ENCODE measurements around the gene IDE. TPM values are rescaled to one million over a fixed set of nuclear protein-coding genes. Genes with fewer than 3 reads are reported as not detected.
A peak's percentile ranks its signal among the peaks of the same experiment; 100 is the strongest.

The IDE gene
- 50.5 and 136 TPM in 2 replicates for total RNA-seq (2011; cell fraction: chromatin; rRNA removed; ENCODE audit: low replicate concordance)
- total RNA-seq (2011; cell fraction: nucleolus; rRNA removed): 18.2 and 28.7 TPM in 2 replicates
- 50.9 and 77.5 TPM in 2 replicates for total RNA-seq (2011; cell fraction: nucleoplasm; rRNA removed)
- 20.1 and 20.4 TPM in 2 replicates for total RNA-seq (2014; rRNA removed)
- total RNA-seq (2014; rRNA removed; fragmentation: Illumina TruSeq; extraction: Trizol): 43.2 and 54.5 TPM in 2 replicates
- 41.0 and 41.3 TPM in 2 replicates for total RNA-seq (2015; rRNA removed; fragmentation: Illumina TruSeq; extraction: Trizol)
- total RNA-seq (2021): 50.6 and 51.3 TPM in 2 replicates
- 35.9 and 41.0 TPM in 2 replicates for polyA plus RNA-seq (2011; rRNA removed)
- polyA plus RNA-seq (2011; cell fraction: cytosol; rRNA removed): 10.6 and 13.3 TPM in 2 replicates
- 48.0 and 63.1 TPM in 2 replicates for polyA plus RNA-seq (2011; cell fraction: nucleus; rRNA removed)
- polyA plus RNA-seq (2012): 18.3 and 23.1 TPM in 2 replicates
- polyA plus RNA-seq (2014; fragmentation: Illumina TruSeq; extraction: Trizol): 26.7 and 33.2 TPM in 2 replicates
- 10 to 100 TPM; 10.2 to 19.5 TPM for polyA plus RNA-seq (2014; fragmentation: Nextera tagmentation; extraction: Ambion mirVana)
- polyA plus RNA-seq (2014; rRNA removed): 17.3 and 17.5 TPM in 2 replicates
- 80.0 and 103 TPM in 2 replicates for polyA minus RNA-seq (2011; rRNA and poly(A)+ RNA removed)
- polyA minus RNA-seq (2011; cell fraction: cytosol; rRNA and poly(A)+ RNA removed): 21.6 and 40.6 TPM in 2 replicates
- 20.3 and 33.0 TPM in 2 replicates for polyA minus RNA-seq (2011; cell fraction: nucleus; rRNA and poly(A)+ RNA removed)
- Bru-seq, nascent RNA: percentile 71 among the genes with signal in this experiment
- percentile 76 among the genes with signal in this experiment for BruChase-seq, experiment 1, labeled RNA remaining after a 2-hour chase
- BruChase-seq, experiment 2, labeled RNA remaining after a 6-hour chase: percentile 77 among the genes with signal in this experiment
- long read RNA-seq, experiment 1, full-length matches to known transcripts: 69 of 119 reads
- long read RNA-seq, experiment 1, partial matches to known transcripts: 24 of 119 reads
- long read RNA-seq, experiment 1, other reads (novel, unspliced or antisense): 26 of 119 reads
- long read RNA-seq, experiment 2, full-length matches to known transcripts: 6 of 32 reads
- long read RNA-seq, experiment 2, partial matches to known transcripts: 2 of 32 reads
- long read RNA-seq, experiment 2, other reads (novel, unspliced or antisense): 24 of 32 reads
- long read RNA-seq, experiment 3, full-length matches to known transcripts: 4 of 14 reads
- long read RNA-seq, experiment 3, partial matches to known transcripts: 5 of 14 reads
- long read RNA-seq, experiment 3, other reads (novel, unspliced or antisense): 5 of 14 reads

- under 1% methylated on average over 36 of the region's 80 CpGs for WGBS (ENCODE audit: insufficient coverage, low coverage, missing lambda C conversion rate)
- intact Hi-C loops (cut with micrococcal nuclease): loop anchor here (1.0 to 10.0 kb wide), 2 partner anchors 57 to 189 kb away; no protein-coding TSS in a partner anchor
- TF ChIP-seq FOXM1 (IDR thresholded peaks at IDR 0.05; ENCODE audit: low read depth): no peak
- TF ChIP-seq FOXM1 (CRISPR knock-in tag; IDR thresholded peaks at IDR 0.05; ENCODE audit: low read depth): peak; percentile 50; the same call in 1 of the 2 replicates
- TF ChIP-seq EWSR1 (IDR thresholded peaks at IDR 0.05; ENCODE audit: borderline replicate concordance, low read depth, partially characterized antibody): no peak
- peak; percentile 37 for TF ChIP-seq ZBTB7A (IDR thresholded peaks at IDR 0.05; ENCODE audit: borderline replicate concordance, control insufficient read depth, low read depth, low read length)
- TF ChIP-seq SAFB (IDR thresholded peaks at IDR 0.05; ENCODE audit: borderline replicate concordance, low read depth, low read length): peak; percentile 73; the same call in 1 of the 2 replicates
- no peak for TF ChIP-seq SAFB2 (IDR thresholded peaks at IDR 0.05; ENCODE audit: borderline replicate concordance, low read depth, low read length, severe bottlenecking)
- no peak for TF ChIP-seq JUN (IDR thresholded peaks at IDR 0.05; ENCODE audit: borderline replicate concordance, low read depth, low read length)
- TF ChIP-seq JUN (CRISPR knock-in tag; IDR thresholded peaks at IDR 0.05; ENCODE audit: borderline replicate concordance): no peak
- TF ChIP-seq KLF6 (CRISPR knock-in tag; IDR thresholded peaks at IDR 0.05; ENCODE audit: borderline replicate concordance): no peak
- TF ChIP-seq DPF2 (IDR thresholded peaks at IDR 0.05): no peak
- TF ChIP-seq TCF3 (CRISPR knock-in tag; IDR thresholded peaks at IDR 0.05): no peak
- TF ChIP-seq NRF1 (conservative IDR thresholded peaks at IDR 0.05 in 1 of 2, IDR thresholded peaks at IDR 0.05 in 1 of 2): peak; percentile 97
- TF ChIP-seq CTCFL (IDR thresholded peaks at IDR 0.05; ENCODE audit: borderline replicate concordance, insufficient read depth, low read depth, low read length, poor library complexity, severe bottlenecking): peak; percentile 42
These were observed at the start of gene IDE for GRCh38 chr10:92573798-92574547. IDE (minus strand) TSS chr10:92574093; CDS start chr10:92574019, 74 bp downstream.

More at GRCh38 chr10:92573798-92574547, at the start of gene IDE:
- BruUV-seq (replicated peaks): TSS peak; percentile 69
- POLR2A ChIA-PET: interaction anchor here (0.6 to 2.5 kb wide), 4 partner anchors 13 to 57 kb away, joined by 3 to 14 read pairs (median 3); no protein-coding TSS in a partner anchor
- no peaks in the 10 kb centered on the region for H3K27me3 ChIP-seq (ENCODE audit: control insufficient read depth in 2 of 2, insufficient read depth in 2 of 2, low read length in 2 of 2)
- H3K4me2 ChIP-seq (ENCODE audit: insufficient read depth, low read length): peak within 1 kb of the TSS; percentile 95
- no peaks in the 10 kb centered on the region for H3K9me3 ChIP-seq (replicated peaks; ENCODE audit: control insufficient read depth, insufficient read depth, low read depth, low read length)
- ATAC-seq: peak; percentile 87
- H4K20me1 ChIP-seq (replicated peaks; ENCODE audit: control insufficient read depth, insufficient read depth, low read length): peaks cover 17% of the 10 kb centered on the region
- DNase-seq (ENCODE audit: extremely low read depth in 1 of 4, low spot score in 3 of 4): peak; percentile 78 to 88 (median 83)
- H2AFZ ChIP-seq (ENCODE audit: low read depth, low read length): peak within 1 kb of the TSS; percentile 98
- peaks cover 23% of the 10 kb centered on the region for H3K36me3 ChIP-seq (ENCODE audit: control insufficient read depth, insufficient read depth, low read length)
- peak within 1 kb of the TSS; percentile 97 for H3K27ac ChIP-seq (ENCODE audit: extremely low read depth, low read depth, low read length)
- peak; percentile 49 for FAIRE-seq
- CTCF ChIA-PET (ENCODE audit: low intra/inter-chr PET ratio): interaction anchor here (0.5 to 2.6 kb wide), 3 partner anchors 27 to 66 kb away, joined by 3 to 17 read pairs (median 3); no protein-coding TSS in a partner anchor
- in situ Hi-C loops (cut with MboI): loop anchor here (10.0 kb wide), 1 partner anchor 59 kb away; no protein-coding TSS in a partner anchor
- H3K9ac ChIP-seq (ENCODE audit: insufficient read depth in 1 of 2, low read depth in 2 of 2, low read length in 2 of 2): peak within 1 kb of the TSS; percentile 97 to 98
- no peaks in the 10 kb centered on the region for H3K9me1 ChIP-seq (ENCODE audit: control insufficient read depth, insufficient read depth, low read length)
- H3K4me3 ChIP-seq: peak within 1 kb of the TSS; percentile 87
- H3K4me1 ChIP-seq (replicated peaks in 1 of 2; ENCODE audit: control insufficient read depth in 2 of 2, insufficient read depth in 2 of 2, low read length in 2 of 2): peaks cover 9 to 14% of the 10 kb centered on the region in 2 experiments; a peak in 4 of 5 replicates
- peaks cover 64% of the 10 kb centered on the region for H3K79me2 ChIP-seq (ENCODE audit: control insufficient read depth, insufficient read depth, low read length)

All from K562 (cell line).